GM12874 (cell line): Measurements from ENCODE around the gene MEIS2.

Experiments used
- TF ChIP-seq, protein P1 (sequence below): IDR thresholded peaks from 2 replicates; pipeline ENCODE4 v1.5.1; 2011; ENCODE audit warnings: low read depth, mild to moderate bottlenecking, control low read depth, low read length, moderate library complexity; ENCODE audit not compliant: insufficient read depth

Gene MEIS2

DNA sequence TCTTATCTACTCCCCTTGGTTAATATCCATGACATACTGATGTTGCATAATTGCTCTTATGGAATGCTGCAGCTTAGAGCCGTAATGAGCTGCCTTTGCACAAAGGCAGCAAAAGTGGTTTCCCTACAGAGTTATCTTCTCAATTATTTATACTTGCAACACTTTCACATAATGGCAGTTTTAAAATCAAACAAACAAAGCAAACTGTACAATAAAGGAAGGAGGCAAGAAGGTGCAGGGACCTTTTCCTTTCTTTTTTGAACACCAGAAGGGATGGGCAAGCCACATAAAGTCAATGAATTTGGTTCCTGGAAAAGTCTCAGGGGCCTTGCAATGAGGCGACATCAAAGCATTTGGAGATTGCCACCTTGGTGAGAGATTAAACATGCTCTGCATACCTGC lies 188.0 kb downstream of the MEIS2 start:
- TF ChIP-seq, protein P1, sequence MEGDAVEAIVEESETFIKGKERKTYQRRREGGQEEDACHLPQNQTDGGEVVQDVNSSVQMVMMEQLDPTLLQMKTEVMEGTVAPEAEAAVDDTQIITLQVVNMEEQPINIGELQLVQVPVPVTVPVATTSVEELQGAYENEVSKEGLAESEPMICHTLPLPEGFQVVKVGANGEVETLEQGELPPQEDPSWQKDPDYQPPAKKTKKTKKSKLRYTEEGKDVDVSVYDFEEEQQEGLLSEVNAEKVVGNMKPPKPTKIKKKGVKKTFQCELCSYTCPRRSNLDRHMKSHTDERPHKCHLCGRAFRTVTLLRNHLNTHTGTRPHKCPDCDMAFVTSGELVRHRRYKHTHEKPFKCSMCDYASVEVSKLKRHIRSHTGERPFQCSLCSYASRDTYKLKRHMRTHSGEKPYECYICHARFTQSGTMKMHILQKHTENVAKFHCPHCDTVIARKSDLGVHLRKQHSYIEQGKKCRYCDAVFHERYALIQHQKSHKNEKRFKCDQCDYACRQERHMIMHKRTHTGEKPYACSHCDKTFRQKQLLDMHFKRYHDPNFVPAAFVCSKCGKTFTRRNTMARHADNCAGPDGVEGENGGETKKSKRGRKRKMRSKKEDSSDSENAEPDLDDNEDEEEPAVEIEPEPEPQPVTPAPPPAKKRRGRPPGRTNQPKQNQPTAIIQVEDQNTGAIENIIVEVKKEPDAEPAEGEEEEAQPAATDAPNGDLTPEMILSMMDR: no peak

DNA sequence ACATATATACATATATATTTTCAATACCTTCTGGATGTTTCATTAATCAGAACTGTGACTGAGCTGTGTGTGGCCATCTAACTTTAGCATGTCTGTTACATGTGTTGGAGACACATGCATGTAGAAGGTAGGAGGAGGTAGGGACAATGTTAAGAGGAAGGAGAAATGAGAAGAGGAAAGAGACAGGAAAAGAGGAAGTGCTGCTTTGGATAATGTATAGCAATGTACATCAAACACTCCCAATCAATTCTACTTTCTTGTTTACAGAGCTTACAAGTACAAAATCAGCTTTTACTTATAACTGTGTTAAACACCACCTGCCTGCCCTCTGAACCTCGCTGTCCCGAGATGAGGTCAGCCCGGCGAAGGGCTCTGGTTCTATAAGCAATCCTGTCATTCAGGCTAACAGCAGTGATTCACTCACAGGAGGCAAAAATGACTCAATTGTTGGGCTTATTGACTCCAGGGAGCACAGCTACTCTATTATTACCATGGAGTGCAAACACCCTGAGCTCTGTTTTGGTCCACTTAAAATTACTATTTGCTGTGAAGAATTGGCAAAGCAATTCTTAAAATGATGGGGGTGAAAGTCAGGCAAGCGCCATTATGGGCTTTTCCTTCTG lies 188.9 kb downstream of the MEIS2 start:
- TF ChIP-seq, protein P1: no peak

DNA sequence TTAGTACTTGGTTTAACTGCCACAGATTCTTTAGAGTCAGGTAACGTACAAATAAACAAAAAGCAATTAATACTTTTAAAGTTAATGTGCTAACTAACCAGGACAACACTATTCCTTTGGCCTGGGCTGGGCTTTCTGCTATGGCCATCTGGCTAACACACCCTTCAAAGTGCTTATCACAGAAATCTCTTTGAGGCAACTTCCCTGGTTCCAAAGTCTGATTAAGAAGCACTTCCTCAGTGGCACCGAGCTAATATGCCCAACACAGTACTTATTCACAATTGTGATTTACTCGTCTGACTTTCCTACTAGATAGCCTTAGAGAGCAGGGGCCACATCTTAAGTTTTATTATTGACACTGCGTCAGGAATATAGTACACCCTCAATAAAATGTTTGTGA lies 191.4 kb downstream of the MEIS2 start:
- TF ChIP-seq, protein P1: no peak

DNA sequence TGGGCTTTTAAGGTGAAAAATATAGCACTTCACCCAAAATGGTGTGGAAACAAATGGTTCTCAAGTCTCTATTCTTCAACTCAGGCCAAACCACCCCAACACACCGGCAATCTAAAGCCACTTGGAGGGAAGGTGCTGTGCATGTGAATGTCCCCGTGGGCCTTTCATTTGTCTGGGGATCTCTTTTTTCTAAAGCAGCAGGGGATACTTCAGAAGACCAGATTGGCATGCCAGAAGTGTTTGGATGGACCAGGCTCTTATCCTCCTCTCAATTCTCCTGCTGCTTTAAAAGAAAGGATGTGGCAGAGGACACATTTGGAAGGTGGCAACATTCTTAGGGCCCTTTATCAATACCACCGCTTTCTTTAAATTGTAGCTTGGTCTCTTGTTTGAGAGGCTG lies 193.1 kb downstream of the MEIS2 start:
- TF ChIP-seq, protein P1: no peak

DNA sequence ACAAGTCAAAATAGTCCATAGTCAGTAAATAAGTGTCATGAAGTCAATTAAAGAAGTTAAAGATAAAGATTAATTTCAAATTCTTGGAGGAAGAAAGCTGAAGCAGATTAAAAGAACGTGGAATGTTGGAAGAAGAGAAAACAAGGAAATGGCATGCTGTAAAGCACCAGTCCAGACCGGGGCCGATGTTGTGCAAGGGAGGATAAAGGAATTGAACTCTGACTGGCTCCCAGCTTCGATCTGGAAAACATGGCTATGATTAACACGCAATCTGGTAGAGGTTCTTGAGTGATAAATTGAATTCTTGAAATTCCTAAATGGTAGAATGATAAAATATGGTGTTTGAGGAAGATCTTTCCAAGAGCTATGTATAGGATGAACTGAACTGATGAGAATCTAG lies 194.4 kb downstream of the MEIS2 start:
- TF ChIP-seq, protein P1: no peak

DNA sequence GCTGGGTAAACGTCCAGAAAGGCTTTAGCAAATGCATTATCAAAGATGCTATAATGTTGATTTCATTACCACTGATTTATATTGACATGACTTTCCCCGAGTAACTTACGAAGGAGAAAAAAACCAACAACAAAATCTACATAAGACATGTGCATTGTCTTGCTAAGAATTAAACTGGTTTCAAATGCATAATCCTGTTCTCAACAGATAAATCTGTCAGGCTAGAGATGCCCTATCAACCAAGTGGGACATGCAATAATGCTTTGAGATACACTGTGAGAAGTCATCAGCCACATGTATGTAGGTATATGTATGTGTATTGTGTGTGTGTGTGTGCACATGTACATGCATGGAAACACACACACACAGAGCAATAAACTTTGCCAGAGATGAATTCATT lies 195.6 kb downstream of the MEIS2 start:
- TF ChIP-seq, protein P1: no peak

DNA sequence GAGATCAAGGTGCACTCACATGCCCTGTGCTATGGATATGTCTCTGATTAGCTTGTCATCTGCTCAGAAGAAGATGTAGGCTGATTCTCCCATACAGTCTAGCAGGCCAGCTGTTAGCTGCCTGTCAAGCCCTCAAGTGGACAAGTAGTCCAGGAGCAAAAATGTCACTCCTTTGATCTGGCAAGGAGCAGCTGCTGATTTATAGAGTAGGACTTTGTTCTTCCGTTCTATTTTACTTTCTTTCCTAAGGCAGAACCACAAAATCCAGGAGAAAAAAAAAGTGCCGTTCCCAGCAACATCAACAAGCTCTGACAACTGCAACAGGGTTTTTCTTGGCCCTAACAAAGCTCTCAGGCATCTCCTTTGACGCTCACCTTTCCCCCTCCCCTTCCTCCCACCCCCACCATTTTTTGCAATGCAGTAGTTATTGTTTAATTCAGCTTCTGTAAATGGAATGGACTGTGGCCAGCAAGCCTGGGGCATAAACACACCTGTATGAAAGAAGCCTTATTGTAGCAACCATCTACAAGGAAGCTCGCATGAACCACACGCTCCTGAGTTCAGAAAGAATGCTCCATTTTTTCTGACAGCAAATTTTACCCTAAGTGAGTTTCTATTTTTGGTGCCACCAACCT lies 196.3 kb downstream of the MEIS2 start:
- TF ChIP-seq, protein P1: no peak
